K562 (cell line): ENCODE results near the gene MATN4. TPM values are rescaled to one million over a fixed set of nuclear protein-coding genes. Genes with fewer than 3 reads are reported as not detected.

Experiments used
- ATAC-seq: fragments of 200-7000 bp; cut with Tn5 transposase; 3 replicates; pipeline ENCODE4 v1.9.1; 2020; ENCODE audit warnings: moderate library complexity
- BruUV-seq: library from RNA; stranded (reverse); fragments of 400-500 nt; replicated peaks from 2 replicates; lab custom pipeline; 2021; lab: Mats Ljungman, UMichigan
- CTCF ChIA-PET: fragments of 300-600 bp; formaldehyde crosslinking; extraction: SDS; loops from one replicate; lab custom pipeline; 2021; ENCODE audit warnings: low intra/inter-chr PET ratio; lab: Yijun Ruan, JAX
- POLR2A ChIA-PET: fragments of 300-600, 350-650 bp; sonication (Branson Sonifier 250); formaldehyde crosslinking; extraction: SDS; loops from one replicate; lab custom pipeline; 2021; ENCODE audit warnings: antibody characterized with exemption, inconsistent platforms; lab: Yijun Ruan, JAX
- DNase-seq, 4 experiments: peaks; one replicate each; pipeline versions ENCODE4 v3.0.0 to v3.0.0-alpha.2; 2011 to 2018; ENCODE audit warnings: low spot score in 3 of 4, mixed read lengths in 3 of 4; ENCODE audit errors: extremely low read depth in 1 of 4
- FAIRE-seq: peaks from 2 replicates; lab custom pipeline; 2011; peaks lifted over from hg19 to GRCh38; lab: Jason Lieb, UNC
- H2AFZ ChIP-seq: 2 replicates; pipeline ENCODE4 v1.6.0; 2011; ENCODE audit warnings: low read depth, low read length, control low read depth, inconsistent platforms
- H3K27ac ChIP-seq: fragments of 200-600 bp; 3 replicates; pipeline ENCODE4 v1.8.0; 2011; ENCODE audit warnings: low read depth, mild to moderate bottlenecking, control low read depth, inconsistent platforms, low read length, moderate library complexity, mixed read lengths; ENCODE audit errors: extremely low read depth
- H3K27me3 ChIP-seq, 2 experiments: fragments of 300-600 bp in 1 of 2; 2 replicates in 1 of 2; 3 replicates in 1 of 2; pipeline versions ENCODE4 v1.6.0 to v1.8.0; 2011; ENCODE audit warnings: inconsistent platforms in 2 of 2, low read length in 2 of 2, mild to moderate bottlenecking in 1 of 2, mixed read lengths in 1 of 2, moderate library complexity in 1 of 2; ENCODE audit not compliant: control insufficient read depth in 2 of 2, insufficient read depth in 2 of 2
- H3K36me3 ChIP-seq: fragments of 300-600 bp; 3 replicates; pipeline ENCODE4 v1.8.0; 2011; ENCODE audit warnings: mild to moderate bottlenecking, low read length, inconsistent platforms; ENCODE audit not compliant: control insufficient read depth, insufficient read depth
- H3K4me1 ChIP-seq, 2 experiments: fragments of 200-600 bp in 1 of 2; replicated peaks in 1 of 2; 2 replicates in 1 of 2; 3 replicates in 1 of 2; pipeline versions ENCODE4 v1.5.1 to v1.8.0; 2011; ENCODE audit warnings: inconsistent platforms in 2 of 2, low read length in 2 of 2, mild to moderate bottlenecking in 1 of 2, mixed read lengths in 1 of 2, moderate library complexity in 1 of 2; ENCODE audit not compliant: control insufficient read depth in 2 of 2, insufficient read depth in 2 of 2
- H3K4me2 ChIP-seq: 2 replicates; pipeline ENCODE4 v1.6.1; 2011; ENCODE audit warnings: low read length, control low read depth, inconsistent platforms, mixed read lengths; ENCODE audit not compliant: insufficient read depth
- H3K4me3 ChIP-seq: fragments of 200-600 bp; sonication (generic), shearing (Covaris generic); 2 replicates; pipeline ENCODE4 v1.5.1; 2016; ENCODE audit warnings: control low read depth, inconsistent platforms
- H3K79me2 ChIP-seq: fragments of 200-600 bp; 3 replicates; pipeline ENCODE4 v1.8.0; 2011; ENCODE audit warnings: low read length, inconsistent platforms; ENCODE audit not compliant: control insufficient read depth, insufficient read depth
- H3K9ac ChIP-seq, 2 experiments: 2 replicates each; pipeline versions ENCODE4 v1.6.0 to v1.6.1; 2011; ENCODE audit warnings: low read depth in 2 of 2, low read length in 2 of 2, control low read depth in 1 of 2, inconsistent platforms in 1 of 2, mild to moderate bottlenecking in 1 of 2, mixed read lengths in 1 of 2; ENCODE audit not compliant: insufficient read depth in 1 of 2
- H3K9me1 ChIP-seq: one replicate; pipeline ENCODE4 v1.6.0; 2011; ENCODE audit warnings: inconsistent platforms, mild to moderate bottlenecking, low read length, moderate library complexity; ENCODE audit not compliant: control insufficient read depth, insufficient read depth
- H3K9me3 ChIP-seq: replicated peaks from 2 replicates; pipeline ENCODE4 v1.5.1; 2011; ENCODE audit warnings: low read depth, low read length, inconsistent platforms; ENCODE audit not compliant: control insufficient read depth, insufficient read depth
- H4K20me1 ChIP-seq: replicated peaks from 2 replicates; pipeline ENCODE4 v1.6.1; 2011; ENCODE audit warnings: low read length, inconsistent platforms, mixed read lengths; ENCODE audit not compliant: control insufficient read depth, insufficient read depth
- CHD4 ChIP-seq: fragments of 200-600 bp; sonication (generic); IDR thresholded peaks from 3 replicates; pipeline ENCODE4 v1.6.1; 2012; ENCODE audit warnings: low read depth, mild to moderate bottlenecking, mixed read lengths, low read length, inconsistent platforms; ENCODE audit not compliant: insufficient read depth, insufficient replicate concordance, poor library complexity, severe bottlenecking
- COPS2 ChIP-seq: fragments of 450-650 bp; conservative IDR thresholded peaks from 2 replicates; pipeline ENCODE4 v1.6.1; 2016; ENCODE audit warnings: mild to moderate bottlenecking, moderate library complexity
- FOXJ2 ChIP-seq: fragments of 200-800 bp; sonication (Bioruptor generic); IDR thresholded peaks from 2 replicates; pipeline ENCODE4 v1.6.1; 2016; ENCODE audit warnings: missing genetic modification characterization, missing compliant biosample characterization
- GABPA ChIP-seq: fragments of 200-800 bp; sonication (Bioruptor generic); conservative IDR thresholded peaks from 2 replicates; pipeline ENCODE4 v1.6.1; 2016; ENCODE audit warnings: low read depth, missing genetic modification characterization, missing compliant biosample characterization
- MTA3 ChIP-seq: fragments of 450-650 bp; formaldehyde crosslinking; IDR thresholded peaks from 2 replicates; pipeline ENCODE4 v1.6.1; 2017; ENCODE audit warnings: mild to moderate bottlenecking, borderline replicate concordance
- NFRKB ChIP-seq: fragments of 450-650 bp; IDR thresholded peaks from 2 replicates; pipeline ENCODE4 v1.6.1; 2016; ENCODE audit warnings: low read depth
- NRF1 ChIP-seq, 2 experiments: fragments of 450-650 bp; IDR thresholded peaks in 1 of 2; conservative IDR thresholded peaks in 1 of 2; 2 replicates each; pipeline ENCODE4 v1.6.1; 2014; ENCODE audit warnings: mild to moderate bottlenecking in 2 of 2
- PHB ChIP-seq: fragments of 250-450 bp; sonication (Bioruptor Pico); IDR thresholded peaks from 2 replicates; pipeline ENCODE4 v1.5.0; 2021
- RAD51 ChIP-seq: fragments of 450-650 bp; IDR thresholded peaks from 2 replicates; pipeline ENCODE4 v1.7.1; 2016; ENCODE audit warnings: low read depth, mild to moderate bottlenecking, borderline replicate concordance
- SMARCE1 ChIP-seq: fragments of 450-650 bp; IDR thresholded peaks from 2 replicates; pipeline ENCODE4 v1.7.1; 2016; ENCODE audit warnings: mild to moderate bottlenecking
- XRCC3 ChIP-seq: fragments of 450-650 bp; IDR thresholded peaks from 2 replicates; pipeline ENCODE4 v1.6.1; 2017; ENCODE audit warnings: mild to moderate bottlenecking, moderate library complexity
- ZKSCAN8 ChIP-seq: fragments of 200-800 bp; sonication (Bioruptor generic); IDR thresholded peaks from 2 replicates; pipeline ENCODE4 v1.6.1; 2016; ENCODE audit warnings: missing genetic modification characterization, missing compliant biosample characterization
- ZNF589 ChIP-seq: fragments of 200-800 bp; sonication (Bioruptor generic); IDR thresholded peaks from 2 replicates; pipeline ENCODE4 v1.6.1; 2016; ENCODE audit warnings: low read depth, missing genetic modification characterization, missing compliant biosample characterization
- WGBS: fragments of 100-300 bp; shearing (Covaris generic); methylation state at CpG from one replicate; pipeline ENCODE4 v1.1.6; 2016; ENCODE audit warnings: low coverage, mixed read lengths; ENCODE audit not compliant: insufficient coverage; ENCODE audit errors: missing lambda C conversion rate; 5-methylcytosine and 5-hydroxymethylcytosine counted together
- in situ Hi-C: fragments of 300-500 bp; cut with MboI; formaldehyde crosslinking; loops from 4 replicates; pipeline ENCODE4 v1.15.0; 2018; ENCODE audit warnings: inconsistent platforms, mixed read lengths
- intact Hi-C: fragments of 100-400 bp; cut with micrococcal nuclease; formaldehyde crosslinking; loops from 2 replicates; pipeline ENCODE4 v1.14.2; 2022
- polyA plus RNA-seq, 8 experiments: library from polyadenylated mRNA; depleted of rRNA in 4 of 8; stranded (reverse) in 5 of 8; unstranded in 3 of 8; fragments of >200 nt; fragmentation: Nextera tagmentation in 2 of 8; fragmentation: Illumina TruSeq in 1 of 8; extraction: Ambion mirVana in 2 of 8; extraction: Trizol in 1 of 8; gene quantifications; 2 replicates each; pipeline versions ENCODE4 v1.2.1 to v1.2.3, GENCODE V29; 2011 to 2014; ENCODE audit warnings: inconsistent platforms in 1 of 8, missing spikeins in 1 of 8
- total RNA-seq, 7 experiments: library from RNA; depleted of rRNA in 6 of 7; stranded (reverse); fragments of >200 nt in 6 of 7; fragmentation: Illumina TruSeq in 2 of 7; extraction: Trizol in 2 of 7; gene quantifications; 2 replicates each; pipeline versions ENCODE4 v1.2.1 to v1.2.3, GENCODE V29; 2011 to 2021; ENCODE audit warnings: low replicate concordance in 1 of 7

Gene MATN4
- total and polyA plus RNA-seq, 9 of the 15 experiments (the other 6 are each of a cell fraction or from before 2014, with no cell fraction given), result 0.09 TPM; not detected in 8

DNA sequence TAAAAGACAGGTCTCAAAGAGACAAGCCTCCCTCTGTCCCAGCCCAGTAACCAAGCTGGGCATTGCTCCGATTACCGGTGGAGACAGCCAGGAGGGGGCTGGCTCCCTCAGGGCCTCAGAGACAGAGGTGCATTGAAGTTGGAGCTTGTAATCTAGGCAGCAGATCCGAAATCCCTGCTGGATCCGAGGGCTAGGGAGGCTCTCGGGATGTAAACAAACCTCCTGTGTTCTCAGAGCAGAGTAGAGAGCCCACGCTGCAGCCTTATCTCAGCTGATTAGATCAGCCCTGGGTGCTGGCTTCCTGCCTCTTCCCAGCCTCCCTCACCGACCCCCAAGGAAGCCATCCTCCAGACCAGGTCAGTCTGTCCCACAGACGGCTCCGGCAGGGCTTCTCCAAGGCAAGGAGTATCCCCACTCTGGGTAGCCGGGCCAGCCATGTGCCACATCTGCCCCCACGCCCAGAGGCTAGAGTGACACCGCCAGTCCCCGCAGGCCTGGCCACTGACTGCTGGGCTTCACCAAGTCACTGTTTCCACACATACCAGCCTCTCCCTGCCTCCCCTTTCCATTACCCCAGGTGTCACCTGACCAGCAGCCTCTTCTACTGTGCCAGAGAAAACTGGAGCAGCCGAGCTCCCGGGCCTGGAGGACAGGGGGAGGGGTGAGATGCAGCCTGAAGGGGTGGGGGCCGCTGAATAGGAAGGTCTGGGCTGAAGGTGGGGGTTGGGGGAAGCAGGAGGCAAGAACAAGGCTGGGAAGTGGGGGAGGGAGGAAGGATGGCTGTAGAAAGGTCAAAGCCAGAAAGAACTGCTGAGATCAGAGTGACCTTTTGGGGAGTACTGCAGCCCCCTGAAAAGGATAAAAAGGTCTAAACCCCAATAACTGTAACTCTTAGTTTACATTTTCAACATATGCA, 34.1 kb upstream of the MATN4 start:
- no TSS peak for BruUV-seq
- peaks cover 9% of the 10 kb centered on the region; the same call in 2 of the 3 replicates for H3K36me3 ChIP-seq
- 15% methylated on average over 12 of the region's 16 CpGs for WGBS
- no peak overlapping the region for H3K4me3 ChIP-seq
- ChIA-PET POLR2A (interaction anchor here (0.7 to 1.9 kb wide), 9 partner anchors 10 to 112 kb away, joined by 3 to 7 read pairs (median 3); partner anchors contain the start of gene SYS1), CTCF (no interaction called here)
- H3K27ac ChIP-seq, result no peak overlapping the region
- no peak overlapping the region for H2AFZ ChIP-seq
- ATAC-seq, result peak; percentile 2
- intact Hi-C loops (no loop called here), in situ Hi-C loops (no loop called here)
- peak in 3 of 4 experiments; percentile 34 to 58 (median 53) for DNase-seq
- H3K4me2 ChIP-seq, result peak overlapping the region; percentile 42
- peaks cover 10% of the 10 kb centered on the region; the same call in 1 of the 3 replicates for H3K79me2 ChIP-seq
- peaks cover 7% of the 10 kb centered on the region; the same call in 1 of the 2 replicates for H4K20me1 ChIP-seq
- H3K9me1 ChIP-seq, result no peaks in the 10 kb centered on the region
- H3K27me3 ChIP-seq, result no peaks in the 10 kb centered on the region
- peak; percentile 46 for FAIRE-seq
- H3K4me1 ChIP-seq, result peaks cover 63 to 86% of the 10 kb centered on the region in 2 experiments
- H3K9ac ChIP-seq, result peak overlapping the region; percentile 1 to 86; a peak in 2 of 4 replicates
- H3K9me3 ChIP-seq, result no peaks in the 10 kb centered on the region
- TF ChIP-seq XRCC3 (no peak), PHB (CRISPR knock-in tag) (no peak), COPS2 (no peak), NFRKB (no peak), ZKSCAN8 (no peak), ZNF589 (CRISPR knock-in tag) (0 out of 2 replicates have a peak, but pooled peaks have one; percentile 59), NRF1 (conservative IDR thresholded peaks at IDR 0.05 in 1 of 2, IDR thresholded peaks at IDR 0.05 in 1 of 2) (0 out of 4 replicates have a peak, but pooled peaks of 1 of the 2 experiments have one; percentile 19), CHD4 (no peak), SMARCE1 (peak; percentile 76; the same call in 1 of the 2 replicates), MTA3 (0 out of 2 replicates have a peak, but pooled peaks have one; percentile 64), FOXJ2 (tag) (no peak), RAD51 (peak; percentile 20; the same call in 1 of the 2 replicates), GABPA (tag) (0 out of 2 replicates have a peak, but pooled peaks have one; percentile 33)
